Neuron (in vitro differentiated cells): ENCODE results near the gene ATF4.

ENCODE experiments used
- H2AFZ ChIP-seq: one replicate; pipeline ENCODE4 v1.6.1; 2013; ENCODE audit warnings: low read depth, mild to moderate bottlenecking, inconsistent platforms, low read length, moderate library complexity
- H3K27me3 ChIP-seq: one replicate; pipeline ENCODE4 v1.6.1; 2013; ENCODE audit warnings: low read length; ENCODE audit not compliant: insufficient read depth
- H3K36me3 ChIP-seq: one replicate; pipeline ENCODE4 v1.6.1; 2013; ENCODE audit warnings: low read length; ENCODE audit not compliant: insufficient read depth
- H3K4me1 ChIP-seq: one replicate; pipeline ENCODE4 v1.6.1; 2013; ENCODE audit warnings: low read length; ENCODE audit not compliant: insufficient read depth
- H3K4me3 ChIP-seq: 2 replicates; pipeline ENCODE4 v1.5.1; 2013; ENCODE audit warnings: mild to moderate bottlenecking, low read length, moderate library complexity
- H3K9me3 ChIP-seq: one replicate; pipeline ENCODE4 v1.6.1; 2013; ENCODE audit warnings: low read length

ATF4 gene

GRCh38 chr22:39481054-39481453 is 39.3 kb upstream of the ATF4 start:
- H3K4me1 ChIP-seq: peaks cover under 1% of the 10 kb centered on the region
- H3K27me3 ChIP-seq: no peaks in the 10 kb centered on the region
- no peak overlapping the region for H3K4me3 ChIP-seq
- H3K9me3 ChIP-seq: no peaks in the 10 kb centered on the region
- no peaks in the 10 kb centered on the region for H3K36me3 ChIP-seq
- H2AFZ ChIP-seq: no peak overlapping the region

DNA sequence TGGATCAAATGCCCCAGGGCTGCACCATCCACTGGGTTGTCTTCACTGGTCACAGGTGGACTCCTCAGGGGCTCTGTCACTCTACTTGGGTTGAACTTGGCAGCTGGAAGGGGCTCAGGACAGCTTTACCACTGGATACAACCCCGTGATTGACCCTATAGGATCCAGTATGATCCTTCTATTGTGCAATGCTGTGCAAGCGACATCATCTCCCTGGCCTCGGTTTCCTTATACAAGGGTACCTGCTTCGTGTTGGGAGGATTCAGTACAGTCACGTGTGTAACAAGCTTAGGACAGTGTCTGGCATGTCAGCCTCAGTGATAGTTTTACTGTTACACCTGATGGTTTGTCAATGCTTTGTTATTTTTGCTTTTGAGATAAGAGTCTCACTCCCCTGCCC is 38.8 kb upstream of the ATF4 start:
- Histone ChIP-seq H3K9me3 (no peaks in the 10 kb centered on the region), H3K4me1 (no peaks in the 10 kb centered on the region), H3K36me3 (no peaks in the 10 kb centered on the region), H3K4me3 (no peak overlapping the region), H2AFZ (no peak overlapping the region), H3K27me3 (no peaks in the 10 kb centered on the region)

DNA sequence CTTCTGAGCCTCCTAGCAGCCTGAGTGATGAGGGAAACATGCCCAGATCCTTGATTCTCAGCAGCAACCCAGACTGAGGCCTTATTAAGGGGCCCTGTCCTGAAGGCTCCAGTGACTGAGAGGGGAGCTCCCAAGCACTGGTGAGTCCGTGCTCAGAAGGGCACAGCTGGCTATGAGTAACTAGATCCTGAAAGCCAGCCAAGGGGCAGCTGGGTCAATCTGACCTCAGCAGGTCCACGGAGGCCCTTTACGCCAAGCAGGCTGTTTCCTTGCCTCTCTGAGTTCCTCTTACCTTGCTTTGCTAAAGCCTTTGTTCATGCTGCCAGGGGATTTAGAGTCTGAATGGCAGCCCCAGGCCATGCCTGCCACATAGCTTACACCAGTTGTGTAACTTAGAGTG is 37.6 kb upstream of the ATF4 start:
- no peaks in the 10 kb centered on the region for H3K9me3 ChIP-seq
- H3K4me1 ChIP-seq: no peaks in the 10 kb centered on the region
- peaks cover under 1% of the 10 kb centered on the region for H3K36me3 ChIP-seq

DNA sequence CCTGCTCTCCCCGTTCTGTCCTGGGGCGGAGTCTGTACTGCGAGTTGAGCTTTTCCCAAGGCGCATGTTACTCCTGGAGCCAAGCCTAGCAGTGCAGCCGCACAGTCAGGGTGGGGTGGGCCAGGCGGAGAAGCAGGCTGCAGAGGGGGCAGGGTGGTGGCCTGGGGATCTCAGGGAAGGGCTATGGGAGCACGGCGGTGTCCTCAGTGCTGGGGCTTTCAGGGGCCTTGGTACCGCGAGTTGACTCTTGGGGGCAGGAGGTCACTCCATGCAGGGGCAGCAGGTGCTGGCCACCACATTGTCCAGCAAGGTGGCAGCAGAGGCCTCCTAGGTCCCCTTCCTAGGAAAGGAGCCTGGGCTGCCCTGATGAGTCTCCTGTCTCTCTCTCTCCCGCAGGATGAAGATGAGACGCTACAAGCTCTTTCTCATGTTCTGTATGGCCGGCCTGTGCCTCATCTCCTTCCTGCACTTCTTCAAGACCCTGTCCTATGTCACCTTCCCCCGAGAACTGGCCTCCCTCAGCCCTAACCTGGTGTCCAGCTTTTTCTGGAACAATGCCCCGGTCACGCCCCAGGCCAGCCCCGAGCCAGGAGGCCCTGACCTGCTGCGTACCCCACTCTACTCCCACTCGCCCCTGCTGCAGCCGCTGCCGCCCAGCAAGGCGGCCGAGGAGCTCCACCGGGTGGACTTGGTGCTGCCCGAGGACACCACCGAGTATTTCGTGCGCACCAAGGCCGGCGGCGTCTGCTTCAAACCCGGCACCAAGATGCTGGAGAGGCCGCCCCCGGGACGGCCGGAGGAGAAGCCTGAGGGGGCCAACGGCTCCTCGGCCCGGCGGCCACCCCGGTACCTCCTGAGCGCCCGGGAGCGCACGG is 33.2 kb upstream of the ATF4 start:
- H3K4me1 ChIP-seq: no peaks in the 10 kb centered on the region
- H3K9me3 ChIP-seq: no peaks in the 10 kb centered on the region
- H2AFZ ChIP-seq: no peak overlapping the region
- H3K4me3 ChIP-seq: no peak overlapping the region
- H3K36me3 ChIP-seq: peaks cover 5% of the 10 kb centered on the region
- H3K27me3 ChIP-seq: no peaks in the 10 kb centered on the region

More for the DNA sequence above, 37.6 kb upstream of the ATF4 start:
- Histone ChIP-seq H3K27me3 (no peaks in the 10 kb centered on the region), H3K4me3 (no peak overlapping the region), H2AFZ (no peak overlapping the region)

DNA sequence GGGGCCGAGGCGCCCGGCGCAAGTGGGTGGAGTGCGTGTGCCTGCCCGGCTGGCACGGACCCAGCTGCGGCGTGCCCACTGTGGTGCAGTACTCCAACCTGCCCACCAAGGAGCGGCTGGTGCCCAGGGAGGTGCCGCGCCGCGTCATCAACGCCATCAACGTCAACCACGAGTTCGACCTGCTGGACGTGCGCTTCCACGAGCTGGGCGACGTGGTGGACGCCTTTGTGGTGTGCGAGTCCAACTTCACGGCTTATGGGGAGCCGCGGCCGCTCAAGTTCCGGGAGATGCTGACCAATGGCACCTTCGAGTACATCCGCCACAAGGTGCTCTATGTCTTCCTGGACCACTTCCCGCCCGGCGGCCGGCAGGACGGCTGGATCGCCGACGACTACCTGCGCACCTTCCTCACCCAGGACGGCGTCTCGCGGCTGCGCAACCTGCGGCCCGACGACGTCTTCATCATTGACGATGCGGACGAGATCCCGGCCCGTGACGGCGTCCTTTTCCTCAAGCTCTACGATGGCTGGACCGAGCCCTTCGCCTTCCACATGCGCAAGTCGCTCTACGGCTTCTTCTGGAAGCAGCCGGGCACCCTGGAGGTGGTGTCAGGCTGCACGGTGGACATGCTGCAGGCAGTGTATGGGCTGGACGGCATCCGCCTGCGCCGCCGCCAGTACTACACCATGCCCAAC is 32.4 kb upstream of the ATF4 start:
- Histone ChIP-seq H2AFZ (no peak overlapping the region), H3K36me3 (peaks cover 5% of the 10 kb centered on the region), H3K27me3 (no peaks in the 10 kb centered on the region), H3K4me1 (no peaks in the 10 kb centered on the region), H3K9me3 (no peaks in the 10 kb centered on the region), H3K4me3 (no peak overlapping the region)

GRCh38 chr22:39488563-39489083 is 31.7 kb upstream of the ATF4 start:
- H3K36me3 ChIP-seq: peaks cover 5% of the 10 kb centered on the region
- no peak overlapping the region for H2AFZ ChIP-seq
- no peak overlapping the region for H3K4me3 ChIP-seq
- H3K4me1 ChIP-seq: no peaks in the 10 kb centered on the region
- H3K27me3 ChIP-seq: no peaks in the 10 kb centered on the region
- H3K9me3 ChIP-seq: no peaks in the 10 kb centered on the region

GRCh38 chr22:39489094-39490068 is 31.0 kb upstream of the ATF4 start:
- Histone ChIP-seq H3K36me3 (peaks cover 5% of the 10 kb centered on the region), H3K9me3 (no peaks in the 10 kb centered on the region), H3K4me1 (no peaks in the 10 kb centered on the region), H3K27me3 (no peaks in the 10 kb centered on the region), H3K4me3 (no peak overlapping the region), H2AFZ (no peak overlapping the region)

- H3K4me3 ChIP-seq: no peak overlapping the region
- H2AFZ ChIP-seq: no peak overlapping the region
- peaks cover 5% of the 10 kb centered on the region for H3K36me3 ChIP-seq
Observed at GRCh38 chr22:39490135-39490798, 30.1 kb upstream of the ATF4 start.

DNA sequence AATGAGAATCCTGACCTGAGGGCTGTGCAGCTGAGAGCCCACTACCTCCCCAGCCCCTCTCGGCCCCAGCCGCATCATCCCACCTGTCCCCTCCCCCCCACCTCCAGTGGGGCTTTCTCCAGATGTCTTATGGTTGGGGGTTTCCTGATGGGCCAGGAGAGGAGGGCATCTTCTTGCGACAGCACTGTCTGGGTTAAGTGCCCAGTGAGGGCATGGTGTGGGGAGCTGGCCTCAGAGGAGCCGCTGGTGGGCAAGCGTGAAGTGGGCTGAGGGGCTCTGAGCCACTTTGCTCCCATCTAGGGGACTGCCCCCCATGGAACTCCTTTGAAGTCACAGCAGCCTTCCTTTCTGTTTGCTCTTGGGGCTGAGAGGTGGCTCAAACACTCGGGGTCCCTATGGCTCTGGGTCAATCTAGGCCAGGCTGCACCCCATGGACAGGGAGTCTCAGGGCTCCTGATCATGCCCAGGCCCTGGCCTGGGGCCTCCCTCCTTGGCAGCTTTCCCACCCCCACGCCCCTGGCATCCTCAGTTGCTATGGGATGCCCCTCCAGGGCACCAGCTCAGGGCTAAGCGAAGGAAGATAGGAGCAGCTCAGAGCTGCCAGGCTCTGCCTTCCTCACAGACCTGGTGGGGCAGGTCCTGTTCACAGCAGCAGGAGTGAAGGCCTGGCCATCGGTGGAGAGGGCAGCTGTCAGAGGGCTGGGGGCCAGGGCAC is 29.2 kb upstream of the ATF4 start:
- peaks cover under 1% of the 10 kb centered on the region for H3K4me1 ChIP-seq
- H3K4me3 ChIP-seq: no peak overlapping the region
- H3K27me3 ChIP-seq: no peaks in the 10 kb centered on the region
- H3K36me3 ChIP-seq: peaks cover 5% of the 10 kb centered on the region
- H3K9me3 ChIP-seq: no peaks in the 10 kb centered on the region
- no peak overlapping the region for H2AFZ ChIP-seq

More at GRCh38 chr22:39490135-39490798, 30.1 kb upstream of the ATF4 start:
- no peaks in the 10 kb centered on the region for H3K9me3 ChIP-seq
- no peaks in the 10 kb centered on the region for H3K27me3 ChIP-seq
- no peaks in the 10 kb centered on the region for H3K4me1 ChIP-seq

GRCh38 chr22:39491696-39492095 is 28.7 kb upstream of the ATF4 start:
- Histone ChIP-seq H3K36me3 (peaks cover 5% of the 10 kb centered on the region), H2AFZ (no peak overlapping the region), H3K9me3 (no peaks in the 10 kb centered on the region), H3K4me3 (no peak overlapping the region), H3K4me1 (peaks cover 5% of the 10 kb centered on the region), H3K27me3 (no peaks in the 10 kb centered on the region)

DNA sequence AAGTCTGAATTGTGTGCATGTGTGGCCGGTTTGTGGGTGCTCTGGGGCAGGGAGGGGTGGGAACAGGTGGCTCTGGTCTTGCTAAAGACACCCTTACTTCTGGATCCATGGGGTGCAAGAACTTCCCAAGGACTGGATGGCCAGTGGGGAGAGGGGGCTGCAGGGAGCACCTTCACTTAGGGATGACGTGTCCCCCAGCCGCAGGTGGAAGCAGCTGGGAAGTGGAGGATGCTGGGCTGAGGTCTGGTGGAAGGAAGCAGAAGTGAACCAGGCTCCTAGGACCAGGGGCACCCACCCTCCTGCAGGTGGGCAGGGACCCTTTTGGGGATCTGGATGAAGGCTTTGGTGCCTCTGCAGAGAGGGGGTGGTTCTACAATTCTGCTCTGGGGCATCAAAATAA is 28.2 kb upstream of the ATF4 start:
- Histone ChIP-seq H3K27me3 (no peaks in the 10 kb centered on the region), H3K4me3 (no peak overlapping the region), H3K4me1 (peaks cover 5% of the 10 kb centered on the region)

GRCh38 chr22:39493759-39494158 is 26.6 kb upstream of the ATF4 start:
- Histone ChIP-seq H3K9me3 (no peaks in the 10 kb centered on the region), H3K27me3 (no peaks in the 10 kb centered on the region), H2AFZ (no peak overlapping the region), H3K4me3 (no peak overlapping the region), H3K4me1 (peaks cover 12% of the 10 kb centered on the region), H3K36me3 (no peaks in the 10 kb centered on the region)

More for the DNA sequence above, 28.2 kb upstream of the ATF4 start:
- Histone ChIP-seq H3K36me3 (peaks cover 5% of the 10 kb centered on the region), H2AFZ (no peak overlapping the region), H3K9me3 (no peaks in the 10 kb centered on the region)
